ENCODE data around the gene TOP1.

Gene TOP1

DNA sequence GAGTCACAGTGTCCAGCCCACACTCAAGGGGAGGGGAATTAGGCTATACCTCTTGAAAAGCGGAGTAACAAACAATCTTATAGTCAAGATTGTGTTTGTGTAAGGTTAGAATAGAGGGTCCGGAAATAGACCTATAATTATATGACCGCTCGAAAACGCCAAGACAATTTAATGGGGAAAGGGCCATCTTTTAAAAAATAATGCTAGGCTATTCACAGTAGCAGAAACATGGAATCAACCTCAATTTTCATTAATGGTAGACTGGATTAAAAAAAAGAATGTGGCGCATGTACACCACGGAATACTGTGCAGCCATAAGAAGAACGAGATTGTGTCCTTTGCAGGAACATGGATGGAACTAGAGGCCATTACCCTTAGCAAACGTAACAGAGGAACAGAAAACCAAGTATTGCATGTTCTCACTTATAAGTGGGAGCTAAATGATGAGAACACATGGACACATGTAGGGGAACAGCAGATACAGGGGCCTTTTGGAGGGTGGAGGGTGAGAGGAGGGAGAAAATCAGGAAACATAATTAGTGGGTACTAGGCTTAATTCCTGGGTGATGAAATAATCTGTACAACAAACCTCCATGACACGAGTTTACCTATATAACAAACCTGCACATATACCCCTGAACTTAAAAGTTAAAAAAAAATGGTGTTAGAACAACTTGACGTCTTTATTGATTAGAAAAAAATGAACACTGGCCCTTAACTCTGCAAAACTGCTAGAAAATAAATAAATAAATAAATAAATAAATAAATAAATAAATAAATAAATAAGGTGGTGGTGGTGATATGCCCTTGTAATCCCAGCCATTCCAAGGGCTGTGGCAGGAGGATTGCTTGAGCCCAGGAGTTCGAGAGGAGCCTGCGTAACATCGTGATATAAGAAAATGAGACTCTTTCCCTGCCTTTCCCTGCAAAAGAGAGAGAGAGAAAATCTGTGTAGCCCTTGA lies 30.3 kb downstream of the TOP1 start:
- DNase-seq: no peak

DNA sequence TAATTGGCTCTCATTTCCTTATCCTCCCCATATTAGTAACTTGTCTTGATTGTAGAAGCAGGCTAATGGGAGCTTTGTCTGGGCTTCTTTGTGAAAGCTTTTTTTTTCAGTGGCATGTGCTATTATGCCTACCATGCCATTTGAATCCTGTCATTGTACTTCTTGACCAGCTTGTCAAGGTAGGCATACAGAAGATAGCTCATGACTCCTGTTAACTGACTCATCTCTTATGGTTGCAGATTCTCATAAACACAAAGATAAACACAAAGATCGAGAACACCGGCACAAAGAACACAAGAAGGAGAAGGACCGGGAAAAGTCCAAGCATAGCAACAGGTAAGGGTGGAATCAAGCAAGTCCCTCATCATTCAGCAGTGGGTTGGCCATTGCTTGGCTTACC lies 32.5 kb downstream of the TOP1 start:
- no peak for DNase-seq

DNA sequence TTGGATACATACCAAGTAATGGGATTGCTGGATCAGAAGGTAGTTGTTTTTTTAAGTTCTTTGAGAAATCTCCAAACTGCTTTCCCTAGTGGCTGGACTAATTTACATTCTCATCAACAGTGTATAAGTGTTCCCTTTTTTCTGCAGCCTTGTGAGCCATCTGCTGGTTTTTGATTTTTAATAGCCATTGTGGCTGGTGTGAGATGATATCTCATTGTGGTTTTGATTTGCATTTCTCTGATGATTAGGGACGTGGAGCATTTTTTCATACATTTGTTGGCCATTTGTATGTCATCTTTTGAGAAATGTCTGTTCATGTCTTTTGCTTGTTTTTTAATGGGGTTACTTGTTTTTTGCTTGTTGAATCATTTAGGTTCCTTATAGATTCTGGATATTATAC lies 34.8 kb downstream of the TOP1 start:
- DNase-seq: no peak

DNA sequence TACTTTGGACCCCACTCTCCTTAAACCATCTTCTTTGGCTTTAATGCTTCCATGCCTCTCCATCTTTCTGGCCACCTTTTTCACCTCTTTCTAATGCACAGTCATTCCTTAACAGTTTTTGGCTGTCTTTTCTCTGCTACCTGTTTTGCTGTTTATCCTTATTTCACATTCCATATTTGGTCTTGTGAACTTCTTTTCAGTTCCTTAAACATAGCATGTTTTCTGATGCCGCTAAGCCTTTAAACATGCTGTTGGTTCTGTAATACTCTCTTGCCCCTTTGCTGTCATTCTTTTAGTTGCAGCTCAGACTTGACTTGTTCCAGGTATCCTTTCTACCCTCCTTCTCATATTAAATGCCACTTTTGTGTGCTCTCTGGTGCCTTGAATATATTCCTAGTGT lies 35.8 kb downstream of the TOP1 start:
- no peak for DNase-seq

DNA sequence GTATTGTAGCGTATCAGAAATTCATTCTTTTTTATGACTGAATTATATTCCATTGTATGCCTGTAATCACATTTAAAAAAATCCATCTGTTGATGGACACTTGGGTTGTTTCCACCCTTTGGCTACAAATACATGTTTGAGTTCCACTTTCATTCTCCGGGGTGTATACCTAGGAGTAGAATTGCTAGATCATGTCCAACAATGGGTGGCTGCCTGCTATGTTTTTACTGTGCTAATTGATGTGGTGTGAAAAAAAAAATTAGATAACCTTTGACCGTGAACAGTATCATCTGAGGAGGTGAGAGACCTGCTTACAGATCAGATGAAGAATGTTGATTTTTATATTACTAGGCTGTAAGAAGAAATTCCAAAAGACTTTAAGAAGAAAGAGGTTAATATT lies 37.1 kb downstream of the TOP1 start:
- DNase-seq: no peak

DNA sequence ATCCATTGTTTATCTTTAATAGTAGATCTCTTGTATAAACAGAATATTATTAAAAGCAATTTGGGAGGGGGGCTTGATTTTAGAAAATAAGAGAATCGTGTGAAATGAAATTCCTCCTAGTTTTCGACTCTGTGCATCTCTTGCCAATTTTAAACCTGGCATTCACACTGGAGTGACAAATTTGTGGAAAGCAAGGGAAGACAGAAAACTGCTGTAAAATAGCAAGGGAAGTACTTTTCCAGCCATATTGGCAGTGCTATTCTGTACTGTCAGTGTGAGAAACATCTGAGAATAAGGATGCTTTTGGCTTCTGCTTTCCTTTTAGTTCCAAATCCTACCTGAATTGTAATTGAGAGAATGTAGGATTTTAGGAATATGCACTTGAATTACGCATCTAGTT lies 40.2 kb downstream of the TOP1 start:
- no peak for DNase-seq

DNA sequence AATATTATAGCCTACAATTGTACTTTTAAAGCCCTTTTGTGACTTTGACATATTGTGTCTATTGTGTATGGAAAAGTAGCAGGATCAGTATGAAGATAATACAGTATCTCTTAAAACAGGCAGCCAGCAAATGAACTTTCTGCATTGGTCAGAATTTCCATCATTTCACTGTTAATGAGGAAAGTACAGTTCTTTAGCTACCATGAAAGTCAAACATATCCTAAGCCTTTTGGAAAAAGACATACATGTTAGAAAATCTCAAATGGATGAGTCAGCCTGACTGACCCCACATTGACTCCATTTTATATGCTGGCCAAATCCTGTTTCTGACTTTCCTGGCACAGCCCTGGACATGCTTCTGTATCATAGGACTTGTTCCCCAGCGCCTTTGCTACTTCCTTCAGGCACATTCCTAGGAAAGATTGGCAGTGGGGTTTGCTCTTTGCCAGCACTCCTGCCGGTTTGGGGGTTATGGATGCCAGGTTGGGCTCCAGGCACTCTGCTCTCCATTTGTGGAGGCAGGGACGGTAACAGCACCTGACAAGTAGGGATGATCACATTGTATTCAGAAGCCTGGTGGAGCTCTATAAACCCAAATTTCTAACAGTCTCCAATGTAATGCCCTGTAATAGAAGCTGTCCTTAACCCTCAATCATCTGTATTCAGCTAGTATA lies 43.7 kb downstream of the TOP1 start:
- no peak for DNase-seq

DNA sequence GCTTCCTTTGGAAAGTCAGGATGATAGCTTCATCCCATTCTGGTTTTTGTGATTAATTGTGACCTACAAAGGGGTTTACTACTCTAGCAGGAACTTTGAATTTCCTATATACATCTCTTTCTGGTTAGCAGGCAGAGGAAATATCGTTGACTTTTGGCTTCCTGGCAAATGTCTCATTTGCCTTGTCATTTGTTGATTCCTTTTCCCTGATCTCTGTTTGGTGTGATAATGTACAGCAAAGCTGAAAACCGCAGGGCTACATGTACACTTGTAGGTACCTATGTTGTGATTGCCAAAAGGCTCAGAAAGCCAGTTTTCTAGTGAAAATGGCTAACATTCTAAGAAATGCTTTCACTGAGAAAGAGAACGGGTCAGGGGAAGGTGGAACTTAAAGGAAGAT lies 44.3 kb downstream of the TOP1 start:
- no peak for DNase-seq

DNA sequence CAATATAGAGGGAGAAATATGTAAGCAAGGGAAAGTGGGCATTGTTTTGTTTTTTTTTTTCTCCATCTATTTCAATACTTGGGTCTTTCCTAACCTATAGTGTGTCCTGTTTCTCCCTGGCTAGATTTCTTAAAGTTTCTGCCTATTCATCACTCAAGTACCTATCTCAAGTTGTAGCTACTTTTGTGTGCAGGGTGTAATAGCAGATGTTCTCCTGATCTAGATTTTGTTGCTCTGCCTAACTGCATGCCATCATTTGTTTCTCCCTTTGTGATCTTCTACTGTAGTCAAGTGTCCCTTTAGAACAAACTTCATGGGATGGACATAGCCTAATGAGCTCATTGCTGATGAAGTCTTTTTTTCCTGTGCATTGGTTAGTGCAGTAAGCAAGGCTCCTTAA lies 45.8 kb downstream of the TOP1 start:
- DNase-seq: no peak

DNA sequence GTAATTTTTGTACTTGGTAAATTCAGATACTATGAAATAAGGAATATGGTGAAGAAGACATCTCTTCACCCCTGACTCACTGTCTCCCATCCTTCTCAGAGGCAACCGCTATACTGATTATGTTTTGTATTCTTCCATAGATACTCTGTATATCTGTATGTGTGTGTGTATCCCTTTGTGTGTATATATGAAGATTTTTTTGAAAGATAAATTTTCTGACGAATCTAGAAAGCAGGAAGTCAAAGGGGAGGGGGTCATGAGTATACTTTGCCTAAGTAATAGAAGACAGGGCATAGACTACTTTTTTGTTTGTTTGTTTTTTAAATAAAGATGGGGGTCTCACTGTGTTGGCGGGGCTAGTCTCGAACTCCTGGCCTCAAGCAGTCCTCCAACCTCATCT lies 48.2 kb downstream of the TOP1 start:
- DNase-seq: no peak

DNA sequence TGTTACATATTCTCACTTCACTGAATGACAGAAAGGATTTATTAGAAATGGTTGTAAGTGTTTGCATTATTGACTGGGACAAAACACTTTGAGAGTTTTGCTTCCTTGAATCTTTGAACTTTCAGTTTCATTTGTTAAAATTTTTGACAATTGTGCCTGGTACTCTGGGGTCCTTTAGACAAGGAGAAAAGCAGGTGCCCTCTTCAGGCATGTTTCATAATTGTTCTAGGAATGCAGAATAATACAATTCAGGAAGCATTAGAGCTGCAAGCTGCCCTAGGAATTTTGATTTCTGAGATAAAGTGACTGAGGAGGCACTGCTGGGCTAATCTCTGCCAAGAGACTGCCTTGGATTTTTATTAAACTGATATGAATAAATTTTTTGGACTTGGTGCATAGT lies 49.7 kb downstream of the TOP1 start:
- DNase-seq: no peak

DNA sequence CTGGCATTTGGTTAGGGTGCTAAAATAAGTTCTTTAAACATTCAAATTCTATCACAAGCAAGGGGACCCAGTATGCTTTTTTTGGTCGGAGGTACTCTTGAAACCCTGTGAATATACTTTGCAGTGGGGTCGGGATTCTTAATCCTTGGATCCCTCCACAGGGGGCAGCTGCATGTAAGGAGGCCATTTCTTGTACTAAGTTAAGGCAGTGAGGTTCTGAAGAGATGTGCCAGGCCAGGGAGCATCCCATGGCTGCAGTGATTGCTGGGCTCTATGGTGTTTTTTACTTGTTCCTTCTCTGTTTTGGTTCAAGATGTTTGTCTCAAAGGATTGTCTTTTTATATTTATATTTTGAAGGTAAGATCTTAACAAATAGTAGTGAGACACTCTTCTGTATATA lies 50.4 kb downstream of the TOP1 start:
- DNase-seq: no peak

DNA sequence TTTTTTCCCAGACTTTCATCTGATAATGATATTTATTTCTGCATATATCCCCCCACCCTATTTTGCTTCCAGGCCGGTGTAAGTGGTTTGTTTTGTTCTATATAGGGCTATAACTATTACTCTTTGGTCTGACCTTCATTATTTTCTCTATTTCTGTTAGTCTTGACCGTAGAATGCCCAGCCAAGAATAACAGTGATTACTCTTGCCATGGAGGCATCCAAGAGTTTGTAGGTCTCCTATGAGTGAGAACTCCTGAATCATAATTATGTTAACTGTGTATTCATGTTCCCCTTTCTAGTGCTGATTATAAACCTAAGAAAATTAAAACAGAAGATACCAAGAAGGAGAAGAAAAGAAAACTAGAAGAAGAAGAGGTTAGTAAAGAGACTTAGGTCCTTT lies 52.2 kb downstream of the TOP1 start:
- no peak for DNase-seq

DNA sequence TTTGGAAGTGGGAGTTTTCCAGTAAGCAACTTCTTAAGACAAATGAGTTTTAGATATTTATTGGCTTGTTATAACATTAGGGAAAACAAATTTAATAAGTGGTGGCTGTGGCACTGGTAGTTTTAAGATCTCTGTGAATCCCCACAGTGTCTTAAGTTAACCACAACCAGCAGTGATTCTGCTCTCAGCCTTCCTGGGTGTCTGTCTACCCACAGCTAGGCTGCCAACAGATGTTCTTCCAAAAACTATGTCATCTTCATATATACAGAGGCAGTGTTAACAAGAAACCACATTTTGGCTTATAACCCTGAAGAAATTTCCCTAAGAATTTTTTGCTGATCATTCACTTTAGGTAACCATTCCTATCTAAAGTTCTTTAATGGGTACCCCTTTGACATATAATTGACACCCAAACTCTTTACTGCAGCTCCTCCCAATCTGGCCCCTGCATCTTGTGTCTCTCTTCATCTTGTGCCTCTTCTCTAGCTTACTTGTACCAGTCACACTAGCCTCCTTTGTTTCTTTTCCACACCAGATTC lies 52.7 kb downstream of the TOP1 start:
- no peak for DNase-seq

DNA sequence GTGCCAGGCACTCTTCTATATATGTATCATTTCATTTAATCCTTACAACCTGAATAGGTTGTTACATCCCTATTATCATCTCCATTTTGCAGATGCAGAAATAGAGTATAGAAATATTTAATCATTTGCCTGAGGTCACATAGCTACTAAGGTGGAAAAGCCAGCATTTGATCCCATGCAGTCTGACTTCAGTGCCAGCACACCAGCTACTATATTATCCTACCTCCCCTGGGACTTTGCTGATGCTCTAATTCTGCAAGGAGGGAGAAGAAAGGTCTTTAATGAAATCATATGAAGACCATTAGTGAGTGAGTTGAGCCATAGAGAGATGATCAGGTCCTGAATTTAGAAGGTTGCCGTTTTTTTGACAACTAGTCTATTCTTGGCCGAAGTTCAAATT lies 53.7 kb downstream of the TOP1 start:
- no peak for DNase-seq

DNA sequence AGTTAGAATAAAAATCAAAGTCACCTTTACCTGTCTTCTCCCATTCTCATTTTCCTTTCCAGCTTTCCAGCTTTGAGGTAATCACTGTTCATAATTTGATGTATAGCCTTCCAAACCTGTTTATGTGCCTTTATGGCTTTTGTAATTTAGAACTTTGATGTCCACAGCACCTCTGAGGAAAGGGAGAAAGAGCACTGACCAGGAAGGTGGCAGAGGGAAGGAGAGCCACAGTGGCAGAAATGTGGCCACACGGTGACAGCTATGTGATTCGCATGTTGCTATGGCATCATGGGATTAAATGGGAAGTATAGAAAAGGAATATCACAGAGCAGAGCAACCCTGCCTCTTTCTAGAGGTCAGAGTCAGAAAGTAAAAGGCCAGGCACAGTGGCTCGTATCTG lies 57.0 kb downstream of the TOP1 start:
- no peak for DNase-seq

DNA sequence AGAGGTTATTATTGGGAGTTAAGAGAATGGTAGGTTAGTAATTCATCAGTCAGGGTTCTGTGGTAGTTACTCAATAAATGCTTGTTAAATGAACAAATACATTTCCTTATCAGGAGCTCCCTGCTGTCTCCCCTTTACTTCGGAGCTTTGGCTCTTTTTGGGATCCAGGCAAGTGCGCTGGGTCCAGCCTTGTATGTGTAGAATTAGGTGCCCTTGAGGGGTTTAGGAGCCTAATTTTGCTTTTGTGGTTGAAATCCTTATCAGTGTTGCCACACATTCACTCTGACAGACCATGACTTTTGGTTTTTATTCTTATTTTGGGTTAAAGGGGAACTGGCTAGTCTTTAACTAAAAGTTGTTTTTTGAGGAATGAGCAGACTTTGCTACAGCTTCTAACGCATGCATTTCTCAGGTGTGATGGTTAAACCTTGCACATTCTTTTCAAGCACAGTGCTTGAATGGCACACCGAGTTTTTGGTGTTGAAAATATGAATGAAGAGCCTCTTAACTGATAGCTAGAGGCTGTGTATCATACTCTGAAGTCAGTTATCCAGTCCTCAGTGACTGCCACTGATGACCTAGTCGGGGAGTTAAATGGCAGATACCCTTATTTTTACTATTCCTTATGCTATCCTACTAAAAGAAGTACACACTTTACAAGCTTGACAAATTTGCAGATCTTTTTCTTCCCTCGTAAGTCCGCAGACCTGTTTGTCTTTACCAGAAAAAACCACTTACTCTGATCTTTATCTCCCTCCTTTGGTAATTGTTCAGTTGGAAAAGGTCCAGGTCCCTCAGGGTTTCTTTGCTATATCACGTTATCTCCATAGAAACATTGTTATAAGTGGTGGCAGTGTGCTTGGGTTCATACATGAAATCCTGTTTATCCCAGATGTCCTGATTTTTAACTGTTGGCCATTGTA lies 58.0 kb downstream of the TOP1 start:
- DNase-seq: no peak

DNA sequence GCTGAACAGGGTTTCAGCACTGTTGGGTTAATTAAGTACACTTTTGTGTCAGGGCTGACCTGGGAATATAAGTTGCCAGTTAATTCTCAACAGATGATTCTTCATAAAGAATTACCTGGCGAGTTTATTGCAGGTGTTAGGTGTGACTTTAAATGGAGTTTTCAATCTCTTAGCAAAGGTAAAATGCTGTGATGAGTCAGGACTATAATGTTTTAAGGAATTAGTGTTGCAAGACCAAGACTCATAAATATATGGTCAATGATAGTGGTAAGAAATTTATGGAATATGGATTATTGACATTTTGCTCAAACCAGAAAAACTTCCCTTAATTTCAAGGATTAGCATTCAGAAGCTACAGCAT lies 58.7 kb downstream of the TOP1 start:
- DNase-seq: no peak

DNA sequence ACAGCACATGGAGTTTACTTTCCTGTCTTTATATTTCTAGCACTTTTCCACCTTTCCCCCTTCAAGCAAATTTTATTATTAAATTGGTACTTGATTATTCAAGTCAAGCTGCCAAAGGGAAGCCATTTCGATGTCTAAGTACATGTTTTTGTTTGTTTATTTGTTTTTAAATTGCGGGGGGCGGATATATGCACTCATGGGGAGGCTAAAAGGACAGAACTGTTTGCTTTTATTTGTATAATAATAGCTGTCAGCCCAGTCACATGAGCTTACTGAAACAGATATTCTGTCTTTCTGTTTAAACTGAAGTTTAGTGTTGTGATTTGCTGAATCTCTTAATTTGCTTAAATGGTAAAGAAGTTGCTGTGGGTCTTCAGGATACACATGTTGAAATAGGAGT lies 59.2 kb downstream of the TOP1 start:
- DNase-seq: no peak

DNA sequence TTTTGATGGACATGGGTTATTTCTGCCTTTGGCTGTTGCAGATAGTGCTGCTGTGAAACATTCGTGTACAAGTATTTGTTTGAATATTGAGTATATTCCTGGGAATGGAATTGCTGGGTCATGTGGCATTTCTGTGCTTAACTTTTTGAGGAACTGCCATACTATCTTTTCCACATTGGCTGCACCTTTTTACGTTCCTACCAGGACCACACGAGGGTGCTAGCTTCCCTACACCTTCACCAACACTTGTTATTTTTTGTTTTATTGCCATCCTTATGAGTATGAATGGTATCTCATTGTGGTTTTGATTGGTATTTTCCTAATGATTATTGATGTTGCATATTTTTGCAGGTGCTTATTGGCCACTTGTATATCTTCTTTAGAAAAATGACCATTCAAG lies 60.9 kb downstream of the TOP1 start:
- no peak for DNase-seq

DNA sequence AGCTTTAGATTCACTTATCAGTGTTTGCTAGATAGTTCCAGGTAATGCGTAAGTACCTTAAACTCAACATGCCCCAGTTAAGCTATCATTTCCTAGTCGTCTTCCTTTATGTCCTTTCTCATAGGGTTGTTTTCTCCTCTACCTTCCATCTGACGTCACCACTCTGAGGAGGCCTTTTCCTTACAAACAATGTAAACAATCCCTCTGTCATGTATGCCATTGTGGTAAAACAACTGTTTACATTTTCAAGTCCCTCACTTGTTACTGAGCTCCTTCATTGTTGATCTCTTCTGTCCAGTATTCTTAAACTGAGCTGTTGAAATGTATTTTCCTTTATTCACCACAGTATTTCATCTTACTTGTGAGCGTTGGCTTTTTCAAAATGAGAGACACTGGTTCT lies 63.3 kb downstream of the TOP1 start:
- no peak for DNase-seq

DNA sequence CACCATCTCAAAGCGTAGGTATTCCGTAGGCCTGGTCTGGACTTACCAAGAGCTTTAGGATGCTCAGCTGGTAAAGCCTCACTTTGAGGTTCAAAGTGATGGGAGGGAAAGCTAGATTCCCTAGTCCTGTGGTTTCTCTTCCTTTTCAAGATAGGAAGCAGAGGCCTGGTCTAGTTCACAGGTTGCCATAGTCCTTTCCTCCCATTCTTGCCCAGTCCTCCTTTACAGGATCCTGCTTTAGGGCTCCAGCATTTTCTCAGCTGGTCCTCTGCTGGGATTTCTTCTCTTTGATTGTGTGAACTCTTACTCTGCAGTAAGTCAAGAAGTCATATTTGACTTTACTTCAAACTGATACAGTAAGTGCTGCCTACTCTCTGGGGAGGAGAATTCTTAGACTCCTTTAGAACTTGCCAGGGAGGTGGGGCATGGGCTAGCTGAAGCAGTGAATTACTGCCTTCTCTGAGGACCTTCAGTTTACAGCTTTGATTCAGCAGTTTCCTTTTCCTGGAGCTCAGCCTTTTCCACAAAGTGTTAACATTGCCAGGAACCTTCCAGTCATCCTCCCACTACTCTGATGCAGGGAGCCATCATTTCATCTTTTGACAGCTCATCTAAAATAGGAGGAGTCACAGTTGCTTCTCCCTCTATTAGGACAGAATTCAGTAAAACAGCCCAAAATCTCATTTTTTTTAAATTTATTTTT lies 65.9 kb downstream of the TOP1 start:
- no peak for DNase-seq

Data from NCI-H446 treated with DMSO at 0.1 percent for 48 hours (cell line).